IPS-NIHi7 (cell line): ENCODE results near the gene PDE4D.
"Not testable (repeated sequence)": the region's sequence is repeated elsewhere in the genome, so short reads cannot be mapped to it uniquely, and the experiment has no call there.

ENCODE experiments used
- DNase-seq: peaks from one replicate; pipeline ENCODE4 v3.0.0; 2012; ENCODE audit warnings: mixed read lengths; ENCODE audit errors: extremely low spot score

The PDE4D gene

GRCh38 chr5:59704936-59705335 is 188.6 kb downstream of the PDE4D start:
- DNase-seq = no peak

GRCh38 chr5:59703789-59704188 is 189.7 kb downstream of the PDE4D start:
- no peak for DNase-seq

- DNase-seq = no peak
Observed at GRCh38 chr5:59698207-59699178, 195.0 kb downstream of the PDE4D start.

GRCh38 chr5:59694411-59694810 is 199.1 kb downstream of the PDE4D start:
- no peak for DNase-seq

GRCh38 chr5:59693492-59694309 is 199.8 kb downstream of the PDE4D start:
- no peak for DNase-seq

- DNase-seq = no peak
Observed at GRCh38 chr5:59685793-59686192, 207.7 kb downstream of the PDE4D start.

- no peak for DNase-seq
Observed at GRCh38 chr5:59685191-59685530, 208.4 kb downstream of the PDE4D start.

DNA sequence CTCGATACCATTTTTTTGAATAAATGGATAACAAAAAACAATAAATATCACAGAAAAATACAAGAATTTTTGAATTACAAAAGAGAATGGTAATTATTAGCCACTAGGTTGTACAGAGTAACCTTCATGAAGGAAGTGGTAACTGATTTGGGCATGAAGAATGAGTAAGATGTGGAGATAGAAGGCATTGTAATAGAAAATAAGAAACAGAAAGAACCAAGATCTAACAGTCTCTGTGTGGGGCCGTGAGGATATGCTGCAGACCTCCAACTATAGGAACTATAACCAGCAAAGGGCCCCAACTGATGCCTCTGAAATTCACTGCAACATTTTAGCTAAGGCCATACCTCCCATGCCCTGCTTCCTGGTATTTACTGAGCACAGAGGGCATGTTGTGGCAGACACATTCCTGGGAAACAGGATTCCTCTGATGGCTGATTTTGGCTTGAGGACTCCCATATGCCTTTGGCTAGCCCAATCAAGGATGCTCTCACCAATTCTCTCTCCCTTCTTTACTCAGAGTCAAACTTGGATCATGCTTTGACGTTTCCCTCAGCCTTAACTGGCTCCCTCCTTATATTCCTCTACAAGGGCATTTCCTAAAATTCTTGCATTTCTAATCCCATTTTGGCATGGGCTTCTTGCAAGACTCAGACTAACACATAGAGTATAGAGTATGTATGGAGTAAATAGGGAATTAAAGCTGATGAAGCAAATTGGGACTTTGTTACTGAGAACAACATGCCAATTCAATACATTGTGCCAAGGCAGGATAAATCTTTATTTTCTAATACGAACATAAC is 208.9 kb downstream of the PDE4D start:
- DNase-seq = no peak

GRCh38 chr5:59683311-59683710 is 210.2 kb downstream of the PDE4D start:
- no peak for DNase-seq

DNA sequence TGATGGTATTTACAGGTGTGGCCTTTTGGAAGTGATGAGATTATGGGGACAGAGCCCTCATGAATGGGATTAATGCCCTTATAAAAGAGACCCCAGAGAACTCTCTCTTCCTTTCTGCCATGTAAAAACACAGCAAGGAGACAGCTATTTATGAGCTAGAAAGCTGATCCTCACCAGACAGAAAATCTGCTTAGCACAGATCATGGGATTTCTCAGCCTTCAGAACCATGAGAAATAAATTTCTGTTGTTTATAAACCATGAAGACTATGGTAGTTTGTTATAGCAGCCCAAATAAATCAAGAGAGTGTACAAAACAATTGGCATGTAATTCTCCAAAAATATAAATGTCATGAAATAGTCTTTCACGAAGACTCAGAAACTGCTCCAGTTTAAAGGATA is 211.0 kb downstream of the PDE4D start:
- no peak for DNase-seq

DNA sequence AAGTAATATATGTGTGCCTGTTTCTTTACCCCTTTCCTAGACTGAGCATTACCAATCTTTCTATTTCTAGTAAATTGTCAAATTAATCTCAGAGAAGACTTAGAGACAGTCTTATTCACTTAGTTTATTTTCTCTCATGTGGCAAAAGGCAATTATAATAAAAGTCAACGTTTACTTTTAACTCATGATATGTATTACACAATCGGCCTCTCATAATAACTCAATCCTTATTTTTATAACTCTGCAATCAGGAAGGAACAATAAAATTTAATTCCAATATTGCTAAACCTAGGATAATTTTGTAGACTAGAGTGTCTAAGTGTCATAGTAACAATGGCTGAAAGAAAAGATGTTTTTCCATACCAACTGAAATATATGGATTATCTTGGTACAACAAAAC is 214.6 kb downstream of the PDE4D start:
- no peak for DNase-seq

DNA sequence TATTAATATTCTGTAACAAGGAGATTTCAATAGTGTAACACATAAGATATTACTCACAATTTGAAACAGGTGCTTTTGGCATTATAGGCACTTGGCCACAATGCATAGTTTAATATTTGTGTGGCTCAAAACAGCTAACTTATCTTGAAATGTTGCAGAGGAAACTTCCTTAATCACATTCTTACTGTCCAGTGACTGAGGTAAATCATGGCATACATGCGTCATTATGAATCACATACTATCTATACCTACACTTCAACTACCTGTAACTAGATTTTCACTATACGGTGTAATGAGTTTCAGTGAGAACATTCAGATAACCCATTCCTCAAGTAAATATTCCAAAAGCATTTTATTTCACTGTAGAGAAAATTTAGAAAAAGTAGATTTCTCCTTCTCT is 218.8 kb downstream of the PDE4D start:
- DNase-seq = no peak

DNA sequence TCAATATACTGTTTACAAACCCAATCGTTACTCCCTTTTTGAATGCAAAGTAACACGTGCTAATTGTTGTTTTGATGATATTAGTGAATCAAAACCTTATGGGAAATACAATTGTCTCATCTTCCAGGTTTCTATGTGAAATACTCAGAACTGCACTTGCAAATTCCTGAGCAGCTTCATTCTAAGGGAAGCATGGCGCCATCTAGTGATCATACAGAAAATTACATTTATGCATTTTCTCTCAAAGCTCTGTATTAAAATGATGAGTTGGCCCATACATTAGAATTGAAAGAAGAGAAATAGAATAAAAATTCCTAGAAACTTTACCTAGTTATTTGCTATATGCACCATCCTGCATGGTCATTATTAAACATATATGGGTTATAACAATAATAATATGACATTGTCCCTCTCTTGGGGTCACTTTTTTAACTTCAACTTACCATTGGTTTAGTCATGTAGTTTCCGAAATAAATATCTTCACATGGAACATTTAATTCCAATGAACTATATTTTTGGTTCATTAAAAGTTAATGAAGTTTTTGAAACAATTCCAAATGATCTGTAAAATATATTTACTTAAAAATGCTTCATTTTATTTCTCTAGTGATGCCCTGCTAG is 220.0 kb downstream of the PDE4D start:
- DNase-seq = peak; percentile 34

GRCh38 chr5:59666440-59667068 is 227.0 kb downstream of the PDE4D start:
- DNase-seq = no peak

- DNase-seq = not testable (repeated sequence)
Observed at GRCh38 chr5:59665832-59666203, 227.7 kb downstream of the PDE4D start.

GRCh38 chr5:59665086-59665831 is 228.3 kb downstream of the PDE4D start:
- no peak for DNase-seq

DNA sequence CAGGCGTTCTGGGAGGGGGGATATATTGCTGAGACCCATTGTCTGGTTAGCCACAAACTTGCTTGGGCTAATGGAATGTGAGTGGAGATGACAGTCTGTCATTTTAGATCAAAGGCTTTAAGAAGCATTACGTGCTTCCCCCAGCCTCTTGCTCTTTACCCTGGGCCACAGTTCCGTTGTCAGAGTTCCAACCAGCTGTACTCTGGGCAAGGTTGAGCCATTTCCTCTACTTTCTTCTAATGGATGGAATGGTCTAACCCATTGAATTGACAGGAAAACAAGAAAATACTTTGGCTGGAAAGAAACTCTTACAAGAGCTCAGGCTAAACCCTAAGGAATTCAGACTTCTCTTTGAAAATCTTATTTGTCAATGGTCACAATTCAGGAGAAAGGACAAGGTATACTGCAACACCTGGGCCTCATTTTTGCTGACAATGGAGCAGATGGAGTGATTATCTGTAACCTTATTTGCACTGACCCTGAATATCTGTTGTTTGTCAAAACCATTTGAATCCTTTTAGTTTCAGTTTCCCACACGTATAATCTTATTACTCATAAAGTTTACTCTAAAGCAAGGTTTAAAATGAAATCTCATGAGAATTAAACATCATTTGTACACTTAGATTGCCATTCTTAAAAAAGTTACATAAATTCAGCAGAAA is 231.4 kb downstream of the PDE4D start:
- no peak for DNase-seq

DNA sequence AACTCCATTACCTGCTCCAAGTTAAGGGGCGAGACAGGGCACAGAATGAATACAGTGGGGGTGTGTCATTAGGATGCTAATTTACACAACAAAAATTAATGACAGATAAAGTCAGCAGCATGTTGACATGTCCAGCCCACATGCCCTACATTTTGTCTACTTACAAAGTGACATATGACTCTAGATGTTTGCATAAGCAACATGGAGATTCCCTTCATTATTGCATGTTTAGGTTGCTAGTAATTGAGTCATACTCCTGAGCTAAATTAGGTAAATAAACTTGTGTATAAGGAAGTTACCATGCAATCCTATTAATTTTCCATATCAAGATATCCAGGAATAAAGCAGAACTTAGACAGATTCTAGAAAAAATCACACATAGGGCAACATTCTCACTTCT is 232.2 kb downstream of the PDE4D start:
- no peak for DNase-seq

DNA sequence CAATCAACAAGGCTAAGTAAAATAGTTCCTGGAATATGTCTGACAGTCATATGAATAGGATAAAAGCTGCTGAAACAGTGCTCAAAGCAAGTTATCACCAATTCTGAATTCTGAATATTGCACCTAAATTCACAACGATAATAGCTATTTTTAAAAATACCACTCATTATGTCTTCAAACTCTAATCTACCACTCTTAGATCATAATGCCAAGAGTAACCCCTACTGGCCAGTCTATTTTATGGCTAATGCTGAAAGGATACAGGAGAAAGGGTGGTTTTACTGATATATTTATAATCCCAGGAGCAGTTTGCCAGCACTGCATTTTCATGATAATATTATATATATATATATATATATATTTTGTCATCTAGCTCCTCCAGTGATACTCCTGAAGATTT is 232.8 kb downstream of the PDE4D start:
- peak; percentile 20 for DNase-seq
